HG03575 (cell line): ENCODE results near the gene SPTBN1.

Source experiments
- ATAC-seq: cut with Tn5 transposase; IDR thresholded peaks from one replicate; pipeline ENCODE4 v1.9.1; 2021; ENCODE audit not compliant: unreplicated experiment, insufficient number of reproducible peaks, low FRiP score; ENCODE audit errors: extremely low read depth

SPTBN1 gene

DNA sequence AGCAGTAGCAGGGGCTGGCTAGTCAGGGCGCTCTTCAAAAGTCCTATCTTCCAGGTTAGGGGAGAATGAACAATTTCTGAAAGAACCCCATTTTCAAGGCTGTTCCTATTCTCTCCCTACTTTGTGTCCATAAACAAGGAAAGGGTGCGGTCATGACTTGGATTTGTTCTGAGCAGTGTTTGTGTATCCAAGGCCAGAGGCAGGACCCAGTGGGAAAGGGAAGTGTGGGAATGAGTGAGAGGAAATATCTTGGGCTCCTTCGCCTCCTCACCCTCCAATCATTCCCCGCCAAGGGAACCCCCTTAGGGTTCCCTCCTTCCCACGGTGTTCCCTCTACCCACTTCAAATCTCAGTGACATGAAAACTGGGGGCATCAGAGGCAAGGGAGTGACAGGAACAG, 25.5 kb upstream of the SPTBN1 start:
- no peak for ATAC-seq

DNA sequence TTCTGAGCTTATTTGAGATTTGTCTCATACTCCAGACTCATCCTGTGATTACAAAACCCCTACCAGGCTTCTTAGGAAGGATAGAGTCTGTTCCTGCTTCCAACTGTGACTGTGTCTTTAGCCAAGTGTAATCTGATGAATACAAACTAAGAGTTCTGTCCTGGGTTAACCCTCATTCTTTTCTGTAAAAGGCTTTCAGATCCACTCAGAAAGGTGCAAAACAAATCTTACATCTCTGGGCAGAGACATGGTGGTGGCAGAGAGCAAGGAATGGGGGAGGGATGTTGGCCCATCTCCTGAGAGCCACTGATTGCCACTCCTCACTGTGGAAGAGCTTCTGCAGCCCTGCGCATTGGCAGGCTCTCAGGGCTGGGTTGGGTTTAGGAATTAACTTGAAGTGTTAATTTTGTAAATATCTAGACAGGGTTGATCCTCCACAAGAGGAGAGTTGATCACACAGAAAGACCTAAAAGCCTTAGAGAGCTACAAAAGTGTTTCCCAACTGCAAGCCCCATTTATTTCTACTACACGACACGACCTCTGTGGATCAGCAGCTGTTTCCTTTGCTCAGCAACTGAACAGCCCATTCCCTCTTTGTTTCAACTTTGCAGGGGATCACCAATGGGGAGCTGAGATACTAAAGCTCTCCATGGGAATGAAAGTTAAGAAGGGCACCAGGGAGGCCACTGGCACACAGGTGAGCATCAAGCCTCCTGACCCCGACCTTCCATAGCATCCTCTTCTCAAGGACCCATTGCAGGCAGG, 23.7 kb upstream of the SPTBN1 start:
- no peak for ATAC-seq

DNA sequence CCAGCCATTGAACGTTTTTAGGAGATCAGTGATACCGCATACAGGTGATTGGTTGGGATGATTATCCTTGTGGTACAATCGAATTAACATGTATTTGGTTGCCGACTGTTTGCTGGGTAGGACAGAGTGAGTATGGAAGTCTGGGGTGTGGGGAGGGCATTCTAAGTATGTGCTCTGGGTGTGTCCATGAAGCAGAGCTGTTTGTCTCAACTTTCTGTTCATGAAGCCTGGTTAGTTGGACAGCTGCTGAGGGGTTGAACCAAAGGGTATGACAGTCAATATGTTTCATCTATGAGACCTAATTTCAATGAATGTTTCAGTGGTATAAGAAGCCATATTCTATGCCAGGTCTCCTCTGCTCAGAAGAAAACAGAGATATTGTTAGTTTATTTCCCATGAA, 21.9 kb upstream of the SPTBN1 start:
- ATAC-seq: no peak

DNA sequence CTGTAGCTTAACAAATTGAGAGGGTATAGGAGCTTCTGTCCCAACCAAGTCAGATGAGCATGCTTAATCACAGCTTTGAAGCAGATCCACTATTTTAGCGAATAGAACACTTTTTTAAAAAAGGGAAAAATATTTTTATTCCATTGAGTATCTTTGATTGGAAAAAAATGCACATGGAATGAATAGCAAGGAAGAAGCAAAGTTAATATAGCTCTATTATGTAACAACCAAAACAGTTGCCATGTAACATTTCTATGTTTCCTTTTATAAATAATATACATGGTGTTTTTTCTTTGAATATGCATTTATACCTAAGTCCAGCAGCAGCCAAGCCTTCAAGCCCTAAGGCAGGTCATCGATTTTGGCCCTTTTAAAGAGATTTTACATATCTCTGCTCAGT, 21.4 kb upstream of the SPTBN1 start:
- ATAC-seq: no peak

DNA sequence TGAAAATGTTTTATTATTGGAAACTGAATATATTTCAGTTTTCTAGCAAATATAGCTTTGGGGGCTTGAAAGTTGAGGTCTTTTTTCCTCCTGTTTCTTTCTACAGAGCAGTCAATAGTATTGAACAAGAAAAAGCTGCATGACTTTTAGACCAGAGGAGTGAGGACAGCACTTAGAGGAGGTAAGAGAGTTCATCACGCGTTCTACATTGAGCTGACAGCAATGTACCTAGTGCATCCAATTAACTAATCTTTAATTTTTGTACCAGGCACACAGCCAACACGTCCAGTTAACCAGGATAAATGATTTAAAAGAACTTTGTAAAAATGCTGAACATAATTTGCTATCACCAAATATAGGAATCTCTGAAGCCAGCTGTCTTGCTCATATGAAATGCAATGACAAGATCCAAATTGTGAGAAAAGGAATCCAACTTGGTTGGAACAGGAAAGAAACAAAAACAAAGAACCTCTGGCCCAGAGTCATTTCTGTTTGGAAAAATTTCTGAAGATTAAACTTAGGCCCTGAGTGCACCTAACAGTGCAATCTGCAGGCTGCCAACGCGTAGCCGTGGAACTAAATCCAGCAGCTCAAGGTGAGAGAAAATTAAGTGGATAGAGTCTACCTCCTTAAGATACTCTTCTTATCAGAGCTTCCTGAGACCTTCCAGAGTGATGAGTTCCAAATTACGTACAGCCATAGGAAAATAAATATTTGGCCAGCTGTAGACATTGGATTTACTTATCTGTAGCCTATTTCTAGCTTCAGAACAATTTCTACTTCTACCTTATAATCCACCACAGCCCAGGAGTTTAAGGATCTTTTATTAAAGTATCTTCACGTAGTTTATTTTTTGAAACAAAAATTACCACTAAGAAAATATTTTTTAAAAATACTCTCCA, 20.6 kb upstream of the SPTBN1 start:
- ATAC-seq: no peak

DNA sequence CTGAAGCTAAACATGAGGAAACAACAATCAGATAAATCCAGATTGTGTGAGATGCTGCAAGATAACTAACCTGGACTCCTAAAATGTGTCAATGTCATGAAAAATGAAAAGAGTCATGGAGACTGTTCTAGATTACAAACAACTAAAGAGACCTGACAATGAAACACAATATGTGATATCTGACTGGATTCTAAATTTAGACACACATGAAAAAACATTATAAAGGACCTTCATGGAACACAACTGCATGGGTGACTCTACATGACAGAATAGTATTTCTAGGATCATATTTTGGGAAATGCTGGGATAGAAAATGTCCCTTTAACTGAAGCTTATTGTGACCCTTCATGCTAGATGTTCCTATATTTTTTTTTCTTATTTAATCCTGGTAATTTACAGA, 18.5 kb upstream of the SPTBN1 start:
- no peak for ATAC-seq

DNA sequence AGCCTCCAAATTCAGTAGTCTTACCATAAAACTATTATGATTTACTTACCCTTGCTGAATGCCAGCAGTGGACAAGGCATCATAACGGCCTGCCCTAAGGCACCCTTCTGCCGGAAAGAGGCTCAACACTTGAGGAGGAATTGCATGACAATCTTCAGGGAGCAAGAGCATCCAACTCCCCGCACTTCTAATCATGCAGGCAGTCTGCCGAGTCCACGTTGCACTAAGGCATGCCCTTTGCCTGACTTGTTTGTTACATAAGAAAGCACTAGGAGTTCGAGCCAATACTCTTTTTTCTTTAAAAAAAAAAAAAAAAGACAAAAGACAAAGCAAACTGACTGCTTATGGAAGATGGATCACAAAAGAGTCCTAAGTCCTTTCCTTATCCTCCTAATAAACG, 17.9 kb upstream of the SPTBN1 start:
- no peak for ATAC-seq

DNA sequence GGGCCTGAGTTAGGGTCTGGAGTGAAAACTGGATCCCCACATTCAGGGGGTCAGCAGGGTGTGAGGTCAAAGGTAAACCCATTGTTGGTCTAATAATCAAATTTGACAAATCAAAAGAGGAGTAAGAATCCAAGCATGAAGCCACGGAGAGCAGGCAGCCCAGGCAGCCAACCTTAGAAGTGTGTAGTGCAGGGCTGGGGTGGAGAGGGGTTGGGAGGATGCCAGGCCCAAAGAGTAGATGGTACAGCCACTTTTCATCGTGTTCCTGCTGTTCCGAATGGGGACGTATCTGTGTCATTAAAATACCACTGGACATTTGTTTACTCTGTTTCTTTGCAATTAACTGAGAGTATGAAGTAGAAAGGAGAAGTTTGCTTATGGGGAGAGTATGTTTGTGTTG, 16.5 kb upstream of the SPTBN1 start:
- no peak for ATAC-seq

DNA sequence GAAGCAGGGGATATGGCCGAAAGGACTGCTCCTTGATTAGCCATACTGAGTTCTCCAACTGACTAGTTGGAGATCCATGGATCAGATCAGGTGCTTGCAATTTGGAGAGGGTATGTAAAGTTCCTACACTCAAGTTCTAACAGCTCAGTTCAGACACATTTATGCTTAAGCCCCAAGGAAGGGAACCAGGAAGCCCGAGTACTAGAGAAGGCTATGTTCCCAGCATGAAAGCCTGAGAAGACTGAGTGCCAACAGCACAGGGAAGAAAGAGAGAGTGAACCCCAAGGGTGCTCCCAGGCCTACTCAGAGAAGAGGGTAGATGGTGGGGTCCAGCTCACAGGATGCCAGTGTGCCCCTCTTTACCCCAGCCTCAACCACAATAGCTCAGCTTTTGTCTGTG, 16.1 kb upstream of the SPTBN1 start:
- ATAC-seq: no peak

DNA sequence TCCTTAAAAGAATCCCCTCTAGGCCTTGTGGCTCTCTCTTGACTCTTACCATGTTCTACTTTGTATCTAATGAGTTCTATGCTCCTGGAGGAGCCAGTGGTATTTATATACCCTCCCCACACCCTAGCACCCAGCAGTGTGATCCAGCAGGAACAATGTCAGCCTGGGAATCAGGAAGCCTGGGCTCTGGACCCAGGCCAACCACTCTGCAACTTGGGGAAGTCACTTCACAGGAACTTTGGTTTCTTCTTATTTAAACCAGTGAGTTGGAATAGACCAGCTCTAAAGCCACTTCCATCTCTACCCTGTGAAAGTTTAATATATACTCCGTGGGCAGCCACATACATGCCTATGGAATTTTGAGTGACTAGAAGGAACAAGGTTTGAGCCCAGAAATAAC, 11.6 kb upstream of the SPTBN1 start:
- no peak for ATAC-seq

DNA sequence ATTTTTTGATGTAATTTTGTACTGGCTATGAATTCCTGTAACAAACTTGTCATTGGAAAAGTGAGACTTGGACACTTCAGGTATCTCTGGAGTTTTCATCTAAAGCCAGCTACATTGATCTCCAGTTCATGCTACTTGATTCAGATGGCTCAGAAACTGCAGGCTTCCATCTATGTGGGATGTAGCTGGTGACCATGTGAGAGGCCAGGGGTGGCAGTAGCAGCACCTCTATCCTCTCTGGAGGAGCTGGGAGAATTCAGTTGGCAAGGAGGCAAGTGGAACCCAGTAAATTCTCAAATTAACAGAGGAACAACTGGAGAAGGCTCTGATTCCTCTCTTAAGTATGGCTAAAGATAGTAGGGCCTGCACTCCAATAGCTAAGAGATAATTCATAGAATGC, 10.0 kb upstream of the SPTBN1 start:
- no peak for ATAC-seq

DNA sequence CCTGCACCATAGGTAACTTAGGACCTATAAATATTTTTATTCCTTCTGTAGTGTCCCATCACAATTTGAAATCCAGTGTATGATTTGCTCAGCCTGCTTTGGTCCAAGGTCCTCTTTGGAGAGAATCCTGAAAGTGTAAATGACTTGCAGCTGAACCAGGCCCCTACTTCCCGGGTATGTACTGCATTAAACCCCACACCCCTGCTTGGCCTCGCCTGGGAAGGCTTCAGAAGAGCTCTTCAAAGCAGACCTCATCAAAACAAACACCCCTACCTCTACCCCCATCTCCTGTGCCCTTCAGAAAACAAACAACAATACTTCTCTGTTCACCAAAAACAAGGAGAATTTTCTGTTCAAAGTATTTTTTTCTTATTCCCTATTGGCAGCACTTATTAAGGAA, 9.5 kb upstream of the SPTBN1 start:
- no peak for ATAC-seq

DNA sequence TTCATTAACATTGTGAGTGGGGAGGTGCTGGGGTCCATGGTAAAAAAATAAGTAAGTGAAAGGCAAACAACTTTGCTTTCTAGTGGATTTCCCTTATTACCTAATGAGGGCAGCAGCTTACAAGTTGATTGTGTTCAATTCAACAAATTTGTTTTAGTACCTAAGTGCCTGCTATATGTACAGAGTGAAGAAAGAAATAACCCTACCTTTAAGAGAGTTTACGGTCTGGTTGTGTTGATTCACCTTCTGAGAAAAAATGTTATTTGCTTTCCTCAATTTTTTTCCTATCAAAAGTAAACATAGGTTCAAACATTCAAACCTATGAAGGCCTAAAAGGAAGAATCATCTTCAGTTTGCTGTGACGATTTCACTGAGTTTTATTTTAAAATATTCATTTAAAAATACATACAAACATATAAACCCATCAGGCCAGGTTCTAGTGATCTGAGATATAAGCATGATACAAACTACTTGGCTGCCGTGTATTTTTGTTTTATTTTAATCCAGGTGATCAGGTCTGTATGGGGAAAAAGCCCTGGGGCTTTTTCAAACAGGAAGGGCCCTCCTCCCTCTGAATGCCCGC, 1.5 kb upstream of the SPTBN1 start:
- no peak for ATAC-seq

DNA sequence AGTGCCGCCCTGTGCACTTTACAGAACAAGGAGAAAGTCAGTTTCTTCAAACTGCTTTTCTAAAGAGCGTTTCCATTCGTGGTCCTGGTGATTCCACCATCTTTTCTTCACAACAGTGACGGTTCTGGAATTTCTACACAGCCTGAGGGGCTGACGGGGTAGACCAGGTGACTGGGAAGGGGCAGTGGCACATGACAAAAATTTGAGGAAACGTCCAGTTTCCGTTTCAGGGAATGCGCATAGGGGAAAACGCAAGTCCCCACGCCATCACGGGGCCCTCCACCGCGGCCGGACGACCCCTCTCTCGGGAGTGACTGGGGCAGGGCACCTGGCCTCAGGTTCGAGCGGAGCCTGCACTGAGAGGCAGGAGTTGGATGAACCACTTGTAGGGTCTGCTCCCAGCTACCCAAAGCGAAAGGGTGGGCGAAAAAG, 980 bp upstream of the SPTBN1 start:
- ATAC-seq: no peak

DNA sequence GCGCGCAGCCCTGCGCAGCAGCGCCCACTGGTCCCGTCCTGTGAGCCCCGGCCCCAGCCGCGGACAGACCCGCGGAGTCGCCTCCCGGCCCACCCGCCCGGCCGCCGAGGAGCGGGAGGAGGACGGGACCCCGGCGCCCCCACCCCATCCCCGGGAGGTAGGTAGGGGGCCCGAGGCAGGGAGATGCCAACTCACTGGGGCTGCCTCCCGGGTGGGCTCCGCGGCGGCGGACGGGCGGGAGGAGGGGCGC, 160 bp downstream of the SPTBN1 start:
- ATAC-seq: no peak

DNA sequence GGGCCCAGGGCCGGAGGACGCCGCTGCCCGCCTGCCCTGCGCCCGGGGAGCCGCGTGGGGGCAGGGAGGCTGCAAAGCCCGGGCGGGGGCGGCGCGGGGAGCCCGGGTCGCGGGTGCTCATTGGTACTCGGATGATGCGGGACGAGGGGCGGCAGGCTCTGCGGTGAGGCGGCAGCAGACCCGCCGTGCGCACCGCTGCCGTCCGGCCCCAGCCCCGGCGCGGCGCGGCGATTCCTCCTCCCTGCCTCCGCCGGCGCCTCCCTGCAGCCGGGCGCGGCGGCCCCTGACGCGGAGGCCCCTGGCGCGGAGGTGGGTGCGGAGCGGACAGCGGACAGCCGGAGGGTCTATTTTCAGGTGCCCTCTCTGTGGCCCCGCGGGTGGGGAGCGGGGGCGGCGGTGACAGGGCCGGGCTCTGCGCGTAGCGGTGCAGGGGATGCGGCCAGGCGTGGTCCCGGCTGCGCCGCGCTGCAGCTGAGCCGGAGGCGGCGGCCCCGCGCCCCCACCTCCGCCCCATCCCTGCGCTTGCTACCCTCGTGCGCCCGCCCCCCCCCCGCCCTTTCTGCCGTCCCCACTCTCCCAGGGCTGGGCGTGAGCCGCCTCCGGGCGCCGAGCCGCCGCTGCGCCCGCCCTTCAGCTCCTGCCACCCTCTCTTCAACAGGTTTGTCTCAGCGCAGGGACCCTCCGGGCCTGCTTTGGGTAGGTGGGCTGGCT, 640 bp downstream of the SPTBN1 start:
- ATAC-seq: no peak

DNA sequence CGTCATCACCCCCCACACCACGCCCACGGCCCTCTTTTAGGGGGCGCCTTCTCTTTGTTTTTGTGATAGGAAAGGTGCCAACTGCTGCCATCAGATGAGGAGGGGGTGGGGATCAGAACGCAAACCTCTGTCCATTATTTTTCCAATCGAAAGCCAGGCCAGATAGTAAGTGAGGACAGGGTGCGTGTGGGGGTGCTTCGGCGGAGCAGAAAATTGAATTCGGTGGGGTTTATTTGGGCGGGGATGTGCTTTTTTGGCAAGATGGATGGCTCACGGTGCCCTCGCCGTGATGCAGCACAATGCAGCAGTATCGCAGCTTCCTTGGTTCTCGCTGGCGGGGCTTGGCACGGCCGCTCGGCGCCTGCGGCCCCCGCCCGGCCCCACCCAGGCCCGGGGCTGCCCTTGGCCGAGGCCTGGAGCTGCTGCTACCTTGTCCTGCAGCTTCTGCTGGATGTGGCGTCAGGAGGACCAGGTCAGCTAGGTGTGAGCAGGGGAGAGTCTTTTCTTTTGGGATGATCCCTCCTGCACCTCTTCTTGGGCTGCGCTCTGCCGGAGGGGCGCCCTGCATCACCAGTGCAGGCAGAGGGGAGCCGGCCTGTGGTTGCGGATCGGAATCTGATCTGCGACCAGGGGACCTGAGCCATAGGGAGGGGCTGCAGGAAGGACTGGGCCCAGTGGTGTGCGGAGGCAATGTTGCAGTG, 1.3 kb downstream of the SPTBN1 start:
- no peak for ATAC-seq

DNA sequence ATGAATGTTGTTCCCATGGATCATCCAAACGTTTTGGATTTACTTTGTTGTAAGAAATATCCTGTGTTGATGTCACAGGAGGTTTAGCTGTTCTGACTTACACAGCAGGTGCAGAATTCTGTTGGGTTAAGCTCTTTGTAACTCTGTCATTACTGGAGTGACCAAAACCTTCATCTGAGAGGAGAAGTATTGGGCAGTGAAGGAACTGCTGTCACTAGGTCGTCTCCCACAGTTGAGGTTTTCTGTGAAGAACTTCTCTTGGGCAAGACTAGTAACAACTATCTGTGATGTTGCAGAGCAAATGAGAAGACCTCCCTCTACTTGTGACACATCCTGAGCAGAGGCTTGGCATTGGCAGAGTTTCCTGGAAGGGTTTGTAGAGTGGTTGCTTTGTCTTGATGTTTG, 2.9 kb downstream of the SPTBN1 start:
- ATAC-seq: no peak

DNA sequence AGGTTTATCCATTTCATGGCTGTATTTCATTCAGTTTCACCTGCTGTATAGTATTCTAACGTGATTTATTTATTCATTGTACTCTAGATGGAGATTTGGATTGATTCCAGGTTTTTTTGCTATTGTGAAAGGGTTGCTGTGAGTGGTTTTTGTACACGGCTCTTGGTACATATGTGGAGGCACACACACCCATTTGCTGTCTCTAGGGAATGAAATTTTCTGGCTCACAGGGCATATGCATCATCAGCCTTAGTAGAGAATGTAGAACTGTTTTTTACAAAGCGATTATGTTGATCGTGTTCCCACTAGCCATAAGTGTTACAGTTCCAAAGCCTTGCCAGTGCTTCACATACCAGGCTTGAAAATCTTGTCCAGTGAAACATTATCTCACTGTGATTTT, 5.1 kb downstream of the SPTBN1 start:
- ATAC-seq: no peak
